Stimulated activated naive CD4-positive, alpha-beta T cell (primary cell): ENCODE data around the gene TSR2.
"Not testable (repeated sequence)": the region's sequence is repeated elsewhere in the genome, so short reads cannot be mapped to it uniquely, and the experiment has no call there.

Experiments
- DNase-seq, 6 experiments: peaks; one replicate each; lab custom pipeline; 2025; lab: John Stamatoyannopoulos, UW

Gene TSR2

GRCh38 chrX:54473993-54474859 lies 34.0 kb downstream of the TSR2 start:
- DNase-seq: no peak

GRCh38 chrX:54479136-54480111 lies 39.2 kb downstream of the TSR2 start:
- DNase-seq: no peak

GRCh38 chrX:54482839-54483593 lies 42.8 kb downstream of the TSR2 start:
- no peak for DNase-seq

- no peak for DNase-seq
Measured at GRCh38 chrX:54483946-54484345, 43.7 kb downstream of the TSR2 start.

- DNase-seq: no peak
Measured at GRCh38 chrX:54484666-54485065, 44.5 kb downstream of the TSR2 start.

GRCh38 chrX:54489819-54490218 lies 49.6 kb downstream of the TSR2 start:
- not testable (repeated sequence) for DNase-seq

GRCh38 chrX:54492340-54492739 lies 52.1 kb downstream of the TSR2 start:
- DNase-seq: no peak

GRCh38 chrX:54494166-54494988 lies 54.2 kb downstream of the TSR2 start:
- no peak for DNase-seq
